A673 (cell line): Measurements from ENCODE around the gene TOP3B.

Source experiments
- CTCF ChIP-seq: fragments of 300-800, 200-600 bp; sonication (generic); conservative IDR thresholded peaks from 2 replicates; pipeline ENCODE4 v1.5.1; 2017; ENCODE audit warnings: low read depth, mild to moderate bottlenecking, antibody characterized with exemption, low read length, moderate library complexity, mixed read lengths
- EZH2 ChIP-seq: fragments of 200-600 bp; sonication (generic); IDR thresholded peaks from 2 replicates; pipeline ENCODE4 v1.6.1; 2017; ENCODE audit warnings: borderline replicate concordance, low read depth, mild to moderate bottlenecking, mixed read lengths, antibody characterized with exemption, low read length; ENCODE audit not compliant: poor library complexity, severe bottlenecking

GRCh38 chr22:22009661-22010060 lies 27.1 kb upstream of the TOP3B start:
- no peak for TF ChIP-seq CTCF
- TF ChIP-seq EZH2 = no peak
